HFFc6 (cell line): ENCODE results near the gene BCAS1. TPM values are rescaled to one million over a fixed set of nuclear protein-coding genes. Genes with fewer than 3 reads are reported as not detected.

Experiments used
- DNase-seq: peaks from one replicate; pipeline ENCODE4 v3.0.0-alpha.2; 2018
- H3K27ac Mint-ChIP-seq: 2 replicates; pipeline ENCODE4 v1.8.0; 2020; ENCODE audit warnings: mild to moderate bottlenecking, mixed read lengths
- H3K27me3 Mint-ChIP-seq: 2 replicates; pipeline ENCODE4 v1.8.0; 2021; ENCODE audit warnings: mild to moderate bottlenecking, moderate library complexity, mixed read lengths; ENCODE audit not compliant: insufficient read depth
- H3K36me3 Mint-ChIP-seq: 2 replicates; pipeline ENCODE4 v1.8.0; 2021; ENCODE audit warnings: low read depth, mixed read lengths
- H3K4me1 Mint-ChIP-seq: 2 replicates; pipeline ENCODE4 v1.8.0; 2020; ENCODE audit warnings: low read depth, mixed read lengths
- H3K4me3 Mint-ChIP-seq: 2 replicates; pipeline ENCODE4 v1.8.0; 2020; ENCODE audit warnings: mild to moderate bottlenecking, moderate library complexity, mixed read lengths
- H3K9me3 Mint-ChIP-seq: 2 replicates; pipeline ENCODE4 v1.8.0; 2020; ENCODE audit warnings: mild to moderate bottlenecking, mixed read lengths
- CTCF ChIP-seq: fragments of 200-600 bp; sonication (generic); IDR thresholded peaks from 2 replicates; pipeline ENCODE4 v1.5.0; 2021; ENCODE audit warnings: antibody characterized with exemption, mild to moderate bottlenecking
- total RNA-seq, 6 experiments: library from RNA; stranded (reverse); fragmentation: NEBNext Ultra II Directional; extraction: Animal tissue kit (Norgen Biotek cat#: 25700); gene quantifications; 2 replicates in 1 of 6; 3 replicates in 5 of 6; pipeline ENCODE4 v1.2.3, GENCODE V29; 2021

BCAS1 gene
- total RNA-seq, 6 experiments from 2014 or later, result 0.07 TPM; not detected in 5

- H3K27me3 Mint-ChIP-seq, result no peaks in the 10 kb centered on the region; the same call in 1 of the 2 replicates
- TF ChIP-seq CTCF, result no peak
- H3K9me3 Mint-ChIP-seq, result no peaks in the 10 kb centered on the region
- no peak overlapping the region for H3K27ac Mint-ChIP-seq
- no peaks in the 10 kb centered on the region for H3K36me3 Mint-ChIP-seq
- H3K4me1 Mint-ChIP-seq, result peaks cover 16% of the 10 kb centered on the region
- DNase-seq, result no peak
- H3K4me3 Mint-ChIP-seq, result no peak overlapping the region
Observed at GRCh38 chr20:53981130-53981529, 89.3 kb downstream of the BCAS1 start.

- no peaks in the 10 kb centered on the region for H3K36me3 Mint-ChIP-seq
- H3K4me3 Mint-ChIP-seq, result no peak overlapping the region
- H3K4me1 Mint-ChIP-seq, result peaks cover 12% of the 10 kb centered on the region
- no peak for TF ChIP-seq CTCF
- no peaks in the 10 kb centered on the region for H3K27me3 Mint-ChIP-seq
- H3K27ac Mint-ChIP-seq, result no peak overlapping the region
- no peak for DNase-seq
- H3K9me3 Mint-ChIP-seq, result no peaks in the 10 kb centered on the region
Observed at GRCh38 chr20:53980031-53980465, 90.3 kb downstream of the BCAS1 start.

GRCh38 chr20:53978497-53978896, 91.9 kb downstream of the BCAS1 start:
- Mint-ChIP-seq H3K27me3 (peaks cover 5% of the 10 kb centered on the region; the same call in 1 of the 2 replicates), H3K36me3 (peaks cover 7% of the 10 kb centered on the region), H3K4me3 (no peak overlapping the region), H3K9me3 (peaks cover 10% of the 10 kb centered on the region), H3K27ac (no peak overlapping the region), H3K4me1 (no peaks in the 10 kb centered on the region)
- DNase-seq, result no peak
- TF ChIP-seq CTCF, result no peak

- peaks cover 5% of the 10 kb centered on the region; the same call in 1 of the 2 replicates for H3K27me3 Mint-ChIP-seq
- no peak for TF ChIP-seq CTCF
- no peak overlapping the region for H3K27ac Mint-ChIP-seq
- no peak overlapping the region for H3K4me3 Mint-ChIP-seq
- DNase-seq, result no peak
- H3K4me1 Mint-ChIP-seq, result no peaks in the 10 kb centered on the region
- peaks cover 12% of the 10 kb centered on the region for H3K9me3 Mint-ChIP-seq
- peaks cover 9% of the 10 kb centered on the region for H3K36me3 Mint-ChIP-seq
Observed at GRCh38 chr20:53977391-53977790, 93.0 kb downstream of the BCAS1 start.

- Mint-ChIP-seq H3K27me3 (peaks cover 5% of the 10 kb centered on the region; the same call in 1 of the 2 replicates), H3K4me1 (no peaks in the 10 kb centered on the region), H3K4me3 (no peak overlapping the region), H3K27ac (no peak overlapping the region), H3K9me3 (peaks cover 12% of the 10 kb centered on the region), H3K36me3 (peaks cover 9% of the 10 kb centered on the region)
- DNase-seq, result no peak
- TF ChIP-seq CTCF, result no peak
Observed at GRCh38 chr20:53975761-53976160, 94.6 kb downstream of the BCAS1 start.
